HepG2 (cell line): Measurements from ENCODE around the gene PBX2. TPM values are rescaled to one million over a fixed set of nuclear protein-coding genes. Genes with fewer than 3 reads are reported as not detected.

ENCODE experiments used
- CBX2 ChIP-seq, 2 experiments: fragments of 200-600 bp in 1 of 2; sonication (generic); formaldehyde crosslinking in 1 of 2; IDR thresholded peaks; 2 replicates each; pipeline versions ENCODE4 v1.7.0 to v1.8.1; 2018 to 2022; ENCODE audit warnings: low read depth in 2 of 2, low read length in 1 of 2, mild to moderate bottlenecking in 1 of 2, missing genetic modification reagents in 1 of 2
- CCDC6 ChIP-seq: sonication (generic); formaldehyde crosslinking; IDR thresholded peaks from 2 replicates; pipeline ENCODE4 v1.8.1; 2022; ENCODE audit warnings: mild to moderate bottlenecking, missing genetic modification reagents, moderate library complexity
- DRAP1 ChIP-seq: IDR thresholded peaks from 2 replicates; pipeline ENCODE4 v1.6.1; 2016; ENCODE audit warnings: missing genetic modification reagents, missing compliant biosample characterization
- FIP1L1 ChIP-seq: fragments of 200-400 bp; formaldehyde crosslinking; IDR thresholded peaks from 2 replicates; pipeline ENCODE4 v1.6.1; 2018; ENCODE audit warnings: low read depth, mild to moderate bottlenecking, low read length, moderate library complexity, borderline replicate concordance; ENCODE audit not compliant: insufficient read depth
- FOSL1 ChIP-seq: sonication (generic); formaldehyde crosslinking; IDR thresholded peaks from 2 replicates; pipeline ENCODE4 v1.9.0; 2021; ENCODE audit warnings: missing genetic modification reagents, borderline replicate concordance
- GLMP ChIP-seq: sonication (generic); formaldehyde crosslinking; IDR thresholded peaks from 2 replicates; pipeline ENCODE4 v1.9.0; 2021; ENCODE audit warnings: missing genetic modification reagents, mild to moderate bottlenecking, borderline replicate concordance
- KLF11 ChIP-seq: IDR thresholded peaks from 2 replicates; pipeline ENCODE4 v1.6.1; 2016; ENCODE audit warnings: missing compliant biosample characterization
- MAFK ChIP-seq, 2 experiments: IDR thresholded peaks in 1 of 2; conservative IDR thresholded peaks in 1 of 2; 2 replicates each; pipeline ENCODE4 v1.6.1; 2011; ENCODE audit warnings: improper control_type of control experiment in 2 of 2, low read length in 2 of 2
- MYNN ChIP-seq: sonication (generic); formaldehyde crosslinking; IDR thresholded peaks from 2 replicates; pipeline ENCODE4 v1.4.0; 2020; ENCODE audit warnings: mild to moderate bottlenecking, low read depth, missing genetic modification reagents
- PCBP1 ChIP-seq: fragments of 200-400 bp; formaldehyde crosslinking; IDR thresholded peaks from 2 replicates; pipeline ENCODE4 v1.6.1; 2017; ENCODE audit warnings: mild to moderate bottlenecking, low read depth, low read length, borderline replicate concordance
- REXO4 ChIP-seq: sonication (generic); formaldehyde crosslinking; IDR thresholded peaks from 2 replicates; pipeline ENCODE4 v1.8.0; 2022; ENCODE audit warnings: missing genetic modification reagents, mild to moderate bottlenecking, borderline replicate concordance
- TRIM24 ChIP-seq: sonication (generic); formaldehyde crosslinking; IDR thresholded peaks from 2 replicates; pipeline ENCODE4 v1.8.0; 2022; ENCODE audit warnings: mild to moderate bottlenecking, missing genetic modification reagents
- ZBED4 ChIP-seq: sonication (generic); formaldehyde crosslinking; IDR thresholded peaks from 2 replicates; pipeline ENCODE4 v1.4.0; 2020; ENCODE audit warnings: missing genetic modification reagents, borderline replicate concordance
- ZBTB14 ChIP-seq: sonication (generic); formaldehyde crosslinking; IDR thresholded peaks from 2 replicates; pipeline ENCODE4 v1.4.0; 2020; ENCODE audit warnings: missing genetic modification reagents
- ZBTB21 ChIP-seq: sonication (generic); formaldehyde crosslinking; IDR thresholded peaks from 2 replicates; pipeline ENCODE4 v1.4.0; 2020; ENCODE audit warnings: missing genetic modification reagents
- ZNF3 ChIP-seq: IDR thresholded peaks from 2 replicates; pipeline ENCODE4 v1.7.0; 2017; ENCODE audit warnings: inconsistent platforms
- ZNF362 ChIP-seq: sonication (generic); formaldehyde crosslinking; IDR thresholded peaks from 2 replicates; pipeline ENCODE4 v1.4.0; 2020; ENCODE audit warnings: missing genetic modification reagents, mild to moderate bottlenecking, borderline replicate concordance
- ZNF44 ChIP-seq: sonication (generic); formaldehyde crosslinking; IDR thresholded peaks from 2 replicates; pipeline ENCODE4 v1.5.1; 2020; ENCODE audit warnings: mild to moderate bottlenecking, missing genetic modification reagents
- ZNF572 ChIP-seq: sonication (generic); formaldehyde crosslinking; IDR thresholded peaks from 2 replicates; pipeline ENCODE4 v1.5.1; 2020; ENCODE audit warnings: mild to moderate bottlenecking, missing genetic modification reagents
- ZNF761 ChIP-seq: sonication (generic); formaldehyde crosslinking; conservative IDR thresholded peaks from 2 replicates; pipeline ENCODE4 v1.4.0; 2020; ENCODE audit warnings: mild to moderate bottlenecking, missing genetic modification reagents
- polyA plus RNA-seq, 8 experiments: library from polyadenylated mRNA; depleted of rRNA in 3 of 8; stranded (reverse) in 7 of 8; unstranded in 1 of 8; fragments of >200 nt; fragmentation: Illumina TruSeq in 4 of 8; extraction: Trizol in 4 of 8; gene quantifications; 2 replicates each; pipeline versions ENCODE4 v1.2.1 to v1.2.3, GENCODE V29; 2011 to 2016; ENCODE audit warnings: low read depth in 4 of 8, missing spikeins in 1 of 8, mixed read lengths in 1 of 8; ENCODE audit not compliant: insufficient read depth in 1 of 8
- total RNA-seq, 5 experiments: library from RNA; depleted of rRNA; stranded (reverse); fragments of >200 nt; fragmentation: Illumina TruSeq; extraction: Trizol; gene quantifications; 2 replicates each; pipeline ENCODE4 v1.2.3, GENCODE V29; 2016; ENCODE audit warnings: low read depth in 1 of 5

The PBX2 gene
- total and polyA plus RNA-seq, 2 of the 13 experiments (the other 11 are each of a cell fraction or from before 2014, with no cell fraction given): 42.3 to 77.8 TPM

- no peak; the same call in 1 of the 2 replicates for TF ChIP-seq ZNF761 (CRISPR knock-in tag)
- TF ChIP-seq ZBED4 (CRISPR knock-in tag): no peak
- TF ChIP-seq PCBP1: peak; percentile 99
- no peak for TF ChIP-seq FIP1L1
- TF ChIP-seq ZNF44: no peak
- TF ChIP-seq ZBTB21 (CRISPR knock-in tag): no peak; the same call in 1 of the 2 replicates
- TF ChIP-seq ZNF362: peak; percentile 96
- no peak for TF ChIP-seq MAFK (conservative IDR thresholded peaks at IDR 0.05 in 1 of 2, IDR thresholded peaks at IDR 0.05 in 1 of 2; ENCODE audit: low read length in 2 of 2)
- TF ChIP-seq REXO4: no peak
- TF ChIP-seq CCDC6 (CRISPR knock-in tag): no peak
- no peak for TF ChIP-seq ZBTB14 (CRISPR knock-in tag)
- no peak for TF ChIP-seq ZNF3 (CRISPR knock-in tag)
- no peak for TF ChIP-seq TRIM24 (CRISPR knock-in tag)
- peak; percentile 98; the same call in 1 of the 2 replicates for TF ChIP-seq ZNF572
- no peak; the same call in 1 of the 2 replicates for TF ChIP-seq MYNN (CRISPR knock-in tag)
- TF ChIP-seq KLF11 (CRISPR knock-in tag): 0 out of 2 replicates have a peak, but pooled peaks have one; percentile 20
- no peak for TF ChIP-seq GLMP (CRISPR knock-in tag)
- no peak for TF ChIP-seq FOSL1 (CRISPR knock-in tag)
- no peak for TF ChIP-seq CBX2 (IDR thresholded peaks at IDR 0.05; ENCODE audit: low read depth, low read length)
- no peak for TF ChIP-seq CBX2 (CRISPR knock-in tag; IDR thresholded peaks at IDR 0.05; ENCODE audit: low read depth)
- TF ChIP-seq DRAP1 (CRISPR knock-in tag): peak; percentile 78
Observed at GRCh38 chr6:32175711-32176475, 14.1 kb downstream of the PBX2 start, which contains the start of gene AGPAT1 (continued).
